ENCODE results near the gene POLE.

POLE gene

GRCh38 chr12:132715874-132716273 lies 28.7 kb upstream of the POLE start:
- Histone ChIP-seq H3K9ac (ENCODE audit: low read length) (no peak overlapping the region), H3K27me3 (ENCODE audit: control insufficient read depth in 1 of 2, insufficient read depth in 2 of 2, low read length in 2 of 2) (no peaks in the 10 kb centered on the region), H3K4me3 (ENCODE audit: low read depth in 1 of 2, low read length in 2 of 2) (no peak overlapping the region), H3K36me3 (ENCODE audit: insufficient read depth, low read length) (peaks cover 32% of the 10 kb centered on the region), H3K4me1 (ENCODE audit: insufficient read depth, low read length) (peaks cover 7% of the 10 kb centered on the region), H3K27ac (ENCODE audit: low read depth, low read length) (no peak overlapping the region), H3K9me3 (ENCODE audit: low read length) (no peaks in the 10 kb centered on the region)

GRCh38 chr12:132713123-132713522 lies 26.0 kb upstream of the POLE start:
- no peak overlapping the region for H3K9ac ChIP-seq (ENCODE audit: low read length)
- H3K27me3 ChIP-seq (ENCODE audit: control insufficient read depth in 1 of 2, insufficient read depth in 2 of 2, low read length in 2 of 2): no peaks in the 10 kb centered on the region
- no peak overlapping the region for H3K27ac ChIP-seq (ENCODE audit: low read depth, low read length)
- H3K4me1 ChIP-seq (ENCODE audit: insufficient read depth, low read length): peaks cover 7% of the 10 kb centered on the region
- H3K36me3 ChIP-seq (ENCODE audit: insufficient read depth, low read length): peaks cover 15% of the 10 kb centered on the region
- no peaks in the 10 kb centered on the region for H3K9me3 ChIP-seq (ENCODE audit: low read length)
- H3K4me3 ChIP-seq (ENCODE audit: low read depth in 1 of 2, low read length in 2 of 2): no peak overlapping the region

GRCh38 chr12:132711080-132711843 lies 24.1 kb upstream of the POLE start:
- Histone ChIP-seq H3K27me3 (ENCODE audit: control insufficient read depth in 1 of 2, insufficient read depth in 2 of 2, low read length in 2 of 2) (no peaks in the 10 kb centered on the region), H3K27ac (ENCODE audit: low read depth, low read length) (peak overlapping the region; percentile 58), H3K36me3 (ENCODE audit: insufficient read depth, low read length) (peaks cover 7% of the 10 kb centered on the region), H3K4me1 (ENCODE audit: insufficient read depth, low read length) (peaks cover 7% of the 10 kb centered on the region), H3K9me3 (ENCODE audit: low read length) (no peaks in the 10 kb centered on the region), H3K9ac (ENCODE audit: low read length) (no peak overlapping the region), H3K4me3 (ENCODE audit: low read depth in 1 of 2, low read length in 2 of 2) (peak overlapping the region; percentile 45 to 87)

GRCh38 chr12:132710405-132711079 lies 23.4 kb upstream of the POLE start, which contains the start of gene PGAM5:
Gene PGAM5, plus strand, starts transcription at chr12:132710842. Its CDS starts 35 bp downstream, at chr12:132710877.
- H3K9me3 ChIP-seq (ENCODE audit: low read length): no peaks in the 10 kb centered on the region
- H3K9ac ChIP-seq (ENCODE audit: low read length): peak within 1 kb of the TSS; percentile 65
- H3K27me3 ChIP-seq (ENCODE audit: control insufficient read depth in 1 of 2, insufficient read depth in 2 of 2, low read length in 2 of 2): no peaks in the 10 kb centered on the region

GRCh38 chr12:132710043-132710404 lies 22.9 kb upstream of the POLE start:
- Histone ChIP-seq H3K4me1 (ENCODE audit: insufficient read depth, low read length) (peaks cover 7% of the 10 kb centered on the region), H3K9ac (ENCODE audit: low read length) (peak overlapping the region; percentile 65), H3K4me3 (ENCODE audit: low read depth in 1 of 2, low read length in 2 of 2) (peak overlapping the region; percentile 45 to 87), H3K9me3 (ENCODE audit: low read length) (no peaks in the 10 kb centered on the region), H3K27ac (ENCODE audit: low read depth, low read length) (peak overlapping the region; percentile 61), H3K27me3 (ENCODE audit: control insufficient read depth in 1 of 2, insufficient read depth in 2 of 2, low read length in 2 of 2) (no peaks in the 10 kb centered on the region), H3K36me3 (ENCODE audit: insufficient read depth, low read length) (peaks cover 6% of the 10 kb centered on the region)

More at GRCh38 chr12:132710405-132711079, 23.4 kb upstream of the POLE start, which contains the start of gene PGAM5:
- H3K4me3 ChIP-seq (ENCODE audit: low read depth in 1 of 2, low read length in 2 of 2): peak within 1 kb of the TSS; percentile 45 to 87
- peaks cover 7% of the 10 kb centered on the region for H3K4me1 ChIP-seq (ENCODE audit: insufficient read depth, low read length)
- peaks cover 7% of the 10 kb centered on the region for H3K36me3 ChIP-seq (ENCODE audit: insufficient read depth, low read length)
- H3K27ac ChIP-seq (ENCODE audit: low read depth, low read length): peak within 1 kb of the TSS; percentile 61

- H3K9ac ChIP-seq (ENCODE audit: low read length): no peak overlapping the region
- no peak overlapping the region for H3K4me3 ChIP-seq (ENCODE audit: low read depth in 1 of 2, low read length in 2 of 2)
- H3K27ac ChIP-seq (ENCODE audit: low read depth, low read length): no peak overlapping the region
- no peaks in the 10 kb centered on the region for H3K27me3 ChIP-seq (ENCODE audit: control insufficient read depth in 1 of 2, insufficient read depth in 2 of 2, low read length in 2 of 2)
- no peaks in the 10 kb centered on the region for H3K9me3 ChIP-seq (ENCODE audit: low read length)
- H3K4me1 ChIP-seq (ENCODE audit: insufficient read depth, low read length): peaks cover 7% of the 10 kb centered on the region
- peaks cover 5% of the 10 kb centered on the region for H3K36me3 ChIP-seq (ENCODE audit: insufficient read depth, low read length)
Observed at GRCh38 chr12:132708150-132708549, 21.0 kb upstream of the POLE start.

GRCh38 chr12:132707241-132707640 lies 20.1 kb upstream of the POLE start:
- Histone ChIP-seq H3K9ac (ENCODE audit: low read length) (no peak overlapping the region), H3K9me3 (ENCODE audit: low read length) (no peaks in the 10 kb centered on the region), H3K4me1 (ENCODE audit: insufficient read depth, low read length) (peaks cover 7% of the 10 kb centered on the region), H3K27me3 (ENCODE audit: control insufficient read depth in 1 of 2, insufficient read depth in 2 of 2, low read length in 2 of 2) (no peaks in the 10 kb centered on the region), H3K4me3 (ENCODE audit: low read depth in 1 of 2, low read length in 2 of 2) (no peak overlapping the region), H3K27ac (ENCODE audit: low read depth, low read length) (no peak overlapping the region), H3K36me3 (ENCODE audit: insufficient read depth, low read length) (peaks cover 5% of the 10 kb centered on the region)

GRCh38 chr12:132703641-132704040 lies 16.5 kb upstream of the POLE start:
- Histone ChIP-seq H3K9ac (ENCODE audit: low read length) (no peak overlapping the region), H3K4me3 (ENCODE audit: low read depth in 1 of 2, low read length in 2 of 2) (no peak overlapping the region), H3K27ac (ENCODE audit: low read depth, low read length) (no peak overlapping the region), H3K4me1 (ENCODE audit: insufficient read depth, low read length) (no peaks in the 10 kb centered on the region), H3K27me3 (ENCODE audit: control insufficient read depth in 1 of 2, insufficient read depth in 2 of 2, low read length in 2 of 2) (no peaks in the 10 kb centered on the region), H3K36me3 (ENCODE audit: insufficient read depth, low read length) (peaks cover 5% of the 10 kb centered on the region), H3K9me3 (ENCODE audit: low read length) (no peaks in the 10 kb centered on the region)

- H3K36me3 ChIP-seq (ENCODE audit: insufficient read depth, low read length): peaks cover 5% of the 10 kb centered on the region
- H3K9me3 ChIP-seq (ENCODE audit: low read length): no peaks in the 10 kb centered on the region
- no peaks in the 10 kb centered on the region for H3K4me1 ChIP-seq (ENCODE audit: insufficient read depth, low read length)
- no peak overlapping the region for H3K9ac ChIP-seq (ENCODE audit: low read length)
- H3K27me3 ChIP-seq (ENCODE audit: control insufficient read depth in 1 of 2, insufficient read depth in 2 of 2, low read length in 2 of 2): no peaks in the 10 kb centered on the region
- H3K27ac ChIP-seq (ENCODE audit: low read depth, low read length): no peak overlapping the region
- no peak overlapping the region for H3K4me3 ChIP-seq (ENCODE audit: low read depth in 1 of 2, low read length in 2 of 2)
Observed at GRCh38 chr12:132702640-132703039, 15.5 kb upstream of the POLE start.

GRCh38 chr12:132700212-132700822 lies 13.2 kb upstream of the POLE start:
- H3K9ac ChIP-seq (ENCODE audit: low read length): no peak overlapping the region
- no peaks in the 10 kb centered on the region for H3K27me3 ChIP-seq (ENCODE audit: control insufficient read depth in 1 of 2, insufficient read depth in 2 of 2, low read length in 2 of 2)
- H3K4me3 ChIP-seq (ENCODE audit: low read depth in 1 of 2, low read length in 2 of 2): no peak overlapping the region
- H3K4me1 ChIP-seq (ENCODE audit: insufficient read depth, low read length): no peaks in the 10 kb centered on the region
- no peak overlapping the region for H3K27ac ChIP-seq (ENCODE audit: low read depth, low read length)
- peaks cover 5% of the 10 kb centered on the region for H3K36me3 ChIP-seq (ENCODE audit: insufficient read depth, low read length)
- no peaks in the 10 kb centered on the region for H3K9me3 ChIP-seq (ENCODE audit: low read length)

- Histone ChIP-seq H3K27me3 (ENCODE audit: control insufficient read depth in 1 of 2, insufficient read depth in 2 of 2, low read length in 2 of 2) (no peaks in the 10 kb centered on the region), H3K9ac (ENCODE audit: low read length) (no peak overlapping the region), H3K36me3 (ENCODE audit: insufficient read depth, low read length) (no peaks in the 10 kb centered on the region), H3K4me3 (ENCODE audit: low read depth in 1 of 2, low read length in 2 of 2) (no peak overlapping the region), H3K9me3 (ENCODE audit: low read length) (no peaks in the 10 kb centered on the region), H3K4me1 (ENCODE audit: insufficient read depth, low read length) (no peaks in the 10 kb centered on the region), H3K27ac (ENCODE audit: low read depth, low read length) (no peak overlapping the region)
Observed at GRCh38 chr12:132698341-132698740, 11.2 kb upstream of the POLE start.

All from muscle layer of colon (tissue), 2 donors.